ENCODE results near the gene DLG5. TPM values are rescaled to one million over a fixed set of nuclear protein-coding genes. Genes with fewer than 3 reads are reported as not detected.

Gene DLG5
- polyA plus RNA-seq, 2 of the 4 experiments (the other 2 are of a cell fraction): 17.0 to 30.9 TPM

DNA sequence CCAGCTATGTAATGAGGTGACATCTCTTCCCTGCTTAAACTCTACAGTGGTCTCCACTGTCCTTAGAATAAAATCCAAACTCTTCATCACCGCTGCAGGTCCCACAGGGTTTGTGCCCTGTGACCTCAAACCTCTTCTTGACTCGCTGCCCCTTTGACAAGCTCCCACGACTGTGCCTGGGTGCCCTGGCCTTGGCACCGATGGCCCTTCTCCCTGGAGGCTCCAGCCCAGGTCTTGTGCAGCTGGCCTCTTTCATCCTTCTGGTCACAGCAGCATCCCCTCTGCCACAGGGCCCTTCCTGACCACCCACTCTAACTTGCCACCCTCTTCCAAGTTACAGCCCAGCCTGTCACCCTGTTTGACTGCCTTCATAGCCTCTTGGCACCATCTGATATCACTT is 108.2 kb downstream of the DLG5 start:
- Histone ChIP-seq H3K4me2 (no peak overlapping the region), H3K9me3 (no peaks in the 10 kb centered on the region), H3K4me1 (no peaks in the 10 kb centered on the region), H3K4me3 (no peak overlapping the region), H3K27ac (no peak overlapping the region)
- 98% methylated on average over 4 of the region's 4 CpGs for whole genome bisulfite sequencing (ENCODE audit: missing lambda C conversion rate)
- ChIA-PET POLR2A (no interaction called here), CTCF (no interaction called here)
- TF ChIP-seq BHLHE40 (IDR thresholded peaks at IDR 0.05; ENCODE audit: low read depth, low read length) (no peak), TP53 (CRISPR knock-in tag; IDR thresholded peaks at IDR 0.05) (no peak)
- DNase-seq (ENCODE audit: low read depth in 1 of 2, low spot score in 1 of 2) (no peak), ATAC-seq (no peak), FAIRE-seq (no peak)

DNA sequence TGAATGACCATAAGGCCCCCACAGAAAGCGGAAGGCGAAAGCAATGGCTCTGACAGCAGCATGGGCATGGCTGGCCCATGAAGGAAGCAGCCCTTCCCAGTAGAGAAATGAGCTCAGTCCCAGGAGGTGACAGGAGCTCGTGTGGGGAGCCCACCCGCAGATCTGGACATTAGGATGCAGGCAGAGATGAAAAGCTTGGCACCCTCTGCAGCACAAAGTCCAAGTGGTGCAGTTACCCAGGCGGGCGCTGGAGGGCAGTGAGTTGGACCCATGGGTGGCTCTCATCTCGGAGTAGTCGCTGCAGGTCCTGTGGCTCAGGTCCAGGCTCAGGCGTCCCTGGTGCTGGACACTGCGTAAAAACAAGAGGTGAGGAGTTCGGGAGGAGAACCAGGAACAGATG is 109.0 kb downstream of the DLG5 start:
- FAIRE-seq (no peak), ATAC-seq (no peak), DNase-seq (ENCODE audit: low read depth in 1 of 2, low spot score in 1 of 2) (no peak)
- ChIA-PET CTCF (no interaction called here), POLR2A (no interaction called here)
- H3K4me1 ChIP-seq: no peaks in the 10 kb centered on the region
- TF ChIP-seq EHMT2 (IDR thresholded peaks at IDR 0.05; ENCODE audit: low read depth) (no peak), HDAC2 (IDR thresholded peaks at IDR 0.05) (no peak), CBX8 (IDR thresholded peaks at IDR 0.05) (no peak)
- no peak overlapping the region for H3K4me2 ChIP-seq
- WGBS (ENCODE audit: missing lambda C conversion rate): 91% methylated on average over 11 of the region's 11 CpGs
- no peaks in the 10 kb centered on the region for H3K9me3 ChIP-seq
- H3K4me3 ChIP-seq: no peak overlapping the region
- H3K27ac ChIP-seq: no peak overlapping the region

- ChIA-PET POLR2A (no interaction called here), CTCF (no interaction called here)
- H3K4me1 ChIP-seq: no peaks in the 10 kb centered on the region
- H3K4me3 ChIP-seq: no peak overlapping the region
- H3K9me3 ChIP-seq: no peaks in the 10 kb centered on the region
- H3K27ac ChIP-seq: no peak overlapping the region
- DNase-seq (ENCODE audit: low read depth in 1 of 2, low spot score in 1 of 2) (no peak), ATAC-seq (no peak), FAIRE-seq (no peak)
- TF ChIP-seq RARB (CRISPR knock-in tag; IDR thresholded peaks at IDR 0.05) (no peak), RNF2 (IDR thresholded peaks at IDR 0.05; ENCODE audit: borderline replicate concordance, low read depth) (no peak), NFE2L2 (conservative IDR thresholded peaks at IDR 0.05; ENCODE audit: low read length) (no peak), CBX2 (IDR thresholded peaks at IDR 0.05; ENCODE audit: borderline replicate concordance, low read depth) (no peak), ZNF302 (CRISPR knock-in tag; IDR thresholded peaks at IDR 0.05) (no peak), FOXS1 (CRISPR knock-in tag; IDR thresholded peaks at IDR 0.05) (no peak), BHLHE40 (IDR thresholded peaks at IDR 0.05; ENCODE audit: low read depth, low read length) (no peak), HEYL (CRISPR knock-in tag; IDR thresholded peaks at IDR 0.05) (no peak), ELK1 (IDR thresholded peaks at IDR 0.05; ENCODE audit: low read depth, low read length) (no peak), SREBF2 (IDR thresholded peaks at IDR 0.05) (no peak)
- TF ChIP-seq, protein P1, sequence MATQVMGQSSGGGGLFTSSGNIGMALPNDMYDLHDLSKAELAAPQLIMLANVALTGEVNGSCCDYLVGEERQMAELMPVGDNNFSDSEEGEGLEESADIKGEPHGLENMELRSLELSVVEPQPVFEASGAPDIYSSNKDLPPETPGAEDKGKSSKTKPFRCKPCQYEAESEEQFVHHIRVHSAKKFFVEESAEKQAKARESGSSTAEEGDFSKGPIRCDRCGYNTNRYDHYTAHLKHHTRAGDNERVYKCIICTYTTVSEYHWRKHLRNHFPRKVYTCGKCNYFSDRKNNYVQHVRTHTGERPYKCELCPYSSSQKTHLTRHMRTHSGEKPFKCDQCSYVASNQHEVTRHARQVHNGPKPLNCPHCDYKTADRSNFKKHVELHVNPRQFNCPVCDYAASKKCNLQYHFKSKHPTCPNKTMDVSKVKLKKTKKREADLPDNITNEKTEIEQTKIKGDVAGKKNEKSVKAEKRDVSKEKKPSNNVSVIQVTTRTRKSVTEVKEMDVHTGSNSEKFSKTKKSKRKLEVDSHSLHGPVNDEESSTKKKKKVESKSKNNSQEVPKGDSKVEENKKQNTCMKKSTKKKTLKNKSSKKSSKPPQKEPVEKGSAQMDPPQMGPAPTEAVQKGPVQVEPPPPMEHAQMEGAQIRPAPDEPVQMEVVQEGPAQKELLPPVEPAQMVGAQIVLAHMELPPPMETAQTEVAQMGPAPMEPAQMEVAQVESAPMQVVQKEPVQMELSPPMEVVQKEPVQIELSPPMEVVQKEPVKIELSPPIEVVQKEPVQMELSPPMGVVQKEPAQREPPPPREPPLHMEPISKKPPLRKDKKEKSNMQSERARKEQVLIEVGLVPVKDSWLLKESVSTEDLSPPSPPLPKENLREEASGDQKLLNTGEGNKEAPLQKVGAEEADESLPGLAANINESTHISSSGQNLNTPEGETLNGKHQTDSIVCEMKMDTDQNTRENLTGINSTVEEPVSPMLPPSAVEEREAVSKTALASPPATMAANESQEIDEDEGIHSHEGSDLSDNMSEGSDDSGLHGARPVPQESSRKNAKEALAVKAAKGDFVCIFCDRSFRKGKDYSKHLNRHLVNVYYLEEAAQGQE (IDR thresholded peaks at IDR 0.05): no peak
- 94% methylated on average over 11 of the region's 11 CpGs for WGBS (ENCODE audit: missing lambda C conversion rate)
- H3K4me2 ChIP-seq: no peak overlapping the region
Observed at GRCh38 chr10:77816311-77816710, 110.2 kb downstream of the DLG5 start.

GRCh38 chr10:77812741-77813140 is 113.8 kb downstream of the DLG5 start:
- H3K4me1 ChIP-seq: no peaks in the 10 kb centered on the region
- WGBS (ENCODE audit: missing lambda C conversion rate): 90% methylated on average over 6 of the region's 6 CpGs
- ChIA-PET POLR2A (no interaction called here), CTCF (interaction anchor here (0.5 kb wide), 1 partner anchor 125 kb away, joined by 3 read pairs; no protein-coding TSS in a partner anchor)
- FAIRE-seq: no peak
- H3K9me3 ChIP-seq: no peaks in the 10 kb centered on the region
- no peak overlapping the region for H3K4me2 ChIP-seq
- H3K4me3 ChIP-seq: no peak overlapping the region
- no peak for ATAC-seq
- TF ChIP-seq HOXB13 (CRISPR knock-in tag; IDR thresholded peaks at IDR 0.05; ENCODE audit: low read depth) (no peak), JUNB (IDR thresholded peaks at IDR 0.05) (no peak), KDM1A (IDR thresholded peaks at IDR 0.05; ENCODE audit: low read depth) (no peak), ESRRA (IDR thresholded peaks at IDR 0.05; ENCODE audit: borderline replicate concordance, low read length) (no peak), RAD21 (conservative IDR thresholded peaks at IDR 0.05 in 1 of 2, IDR thresholded peaks at IDR 0.05 in 1 of 2) (no peak), MAZ (IDR thresholded peaks at IDR 0.05; ENCODE audit: borderline replicate concordance, low read depth, low read length) (no peak), FOSB (CRISPR knock-in tag; IDR thresholded peaks at IDR 0.05) (no peak), POLR2A (IDR thresholded peaks at IDR 0.05; ENCODE audit: low read length) (no peak)
- H3K27ac ChIP-seq: no peak overlapping the region
- no peak for DNase-seq (ENCODE audit: low read depth in 1 of 2, low spot score in 1 of 2)

All from A549 (cell line).